H9 (cell line): ENCODE measurements around the gene LYPD1. TPM values are rescaled to one million over a fixed set of nuclear protein-coding genes. Genes with fewer than 3 reads are reported as not detected.

ENCODE experiments used
- DNase-seq: peaks from one replicate; pipeline ENCODE4 v3.0.0-alpha.2; 2017
- H2AFZ ChIP-seq: one replicate; pipeline ENCODE4 v1.6.1; 2013; ENCODE audit warnings: mild to moderate bottlenecking, low read length, control low read depth, moderate library complexity
- H2AK5ac ChIP-seq: 2 replicates; pipeline ENCODE4 v1.6.1; 2013; ENCODE audit warnings: low read length, control low read depth, mixed read lengths; ENCODE audit not compliant: insufficient read length
- H2BK120ac ChIP-seq: one replicate; pipeline ENCODE4 v1.6.1; 2013; ENCODE audit warnings: low read depth, mild to moderate bottlenecking, low read length, control low read depth, inconsistent platforms; ENCODE audit not compliant: poor library complexity, severe bottlenecking
- H2BK12ac ChIP-seq: 2 replicates; pipeline ENCODE4 v1.6.1; 2013; ENCODE audit warnings: low read length, control low read depth, mixed read lengths, low read depth; ENCODE audit not compliant: insufficient read length
- H2BK15ac ChIP-seq: 2 replicates; pipeline ENCODE4 v1.6.1; 2013; ENCODE audit warnings: low read depth, low read length, control low read depth
- H2BK20ac ChIP-seq: one replicate; pipeline ENCODE4 v1.6.1; 2013; ENCODE audit warnings: low read depth, mild to moderate bottlenecking, low read length, control low read depth, inconsistent platforms; ENCODE audit not compliant: poor library complexity, severe bottlenecking
- H2BK5ac ChIP-seq: 2 replicates; pipeline ENCODE4 v1.6.1; 2013; ENCODE audit warnings: low read length, control low read depth, mixed read lengths; ENCODE audit not compliant: insufficient read length
- H3K14ac ChIP-seq: 2 replicates; pipeline ENCODE4 v1.6.1; 2013; ENCODE audit warnings: low read length, control low read depth; ENCODE audit not compliant: insufficient read depth
- H3K18ac ChIP-seq: 2 replicates; pipeline ENCODE4 v1.6.1; 2013; ENCODE audit warnings: low read depth, mild to moderate bottlenecking, mixed read lengths, low read length, control low read depth; ENCODE audit not compliant: insufficient read length
- H3K23ac ChIP-seq: 2 replicates; pipeline ENCODE4 v1.6.1; 2013; ENCODE audit warnings: low read length, control low read depth, mixed read lengths, low read depth; ENCODE audit not compliant: insufficient read length
- H3K23me2 ChIP-seq: 2 replicates; pipeline ENCODE4 v1.6.1; 2013; ENCODE audit warnings: low read depth, mild to moderate bottlenecking, mixed read lengths, low read length, control low read depth; ENCODE audit not compliant: insufficient read length, poor library complexity, severe bottlenecking
- H3K27ac ChIP-seq: 2 replicates; pipeline ENCODE4 v1.5.1; 2013; ENCODE audit warnings: low read length, control low read depth, mixed read lengths, low read depth; ENCODE audit not compliant: insufficient read length
- H3K27me3 ChIP-seq: 2 replicates; pipeline ENCODE4 v1.6.1; 2013; ENCODE audit warnings: low read length, control low read depth, inconsistent platforms; ENCODE audit not compliant: insufficient read depth
- H3K4ac ChIP-seq: 2 replicates; pipeline ENCODE4 v1.6.1; 2013; ENCODE audit warnings: low read depth, mild to moderate bottlenecking, control low read depth, inconsistent platforms, low read length, moderate library complexity
- H3K4me1 ChIP-seq: 2 replicates; pipeline ENCODE4 v1.6.1; 2013; ENCODE audit warnings: low read length, control low read depth, inconsistent platforms; ENCODE audit not compliant: insufficient read depth
- H3K4me2 ChIP-seq: 2 replicates; pipeline ENCODE4 v1.6.1; 2013; ENCODE audit warnings: low read length, control low read depth, mixed read lengths; ENCODE audit not compliant: insufficient read length, insufficient read depth
- H3K56ac ChIP-seq: 2 replicates; pipeline ENCODE4 v1.6.1; 2013; ENCODE audit warnings: low read depth, mild to moderate bottlenecking, mixed read lengths, low read length, control low read depth; ENCODE audit not compliant: insufficient read length
- H3K79me1 ChIP-seq: 2 replicates; pipeline ENCODE4 v1.6.1; 2013; ENCODE audit warnings: low read depth, mild to moderate bottlenecking, moderate library complexity, low read length, control low read depth, inconsistent platforms; ENCODE audit not compliant: insufficient read depth, poor library complexity, severe bottlenecking
- H3K79me2 ChIP-seq: 2 replicates; pipeline ENCODE4 v1.6.1; 2013; ENCODE audit warnings: low read length, control low read depth, inconsistent platforms; ENCODE audit not compliant: insufficient read depth
- H3K9ac ChIP-seq: 2 replicates; pipeline ENCODE4 v1.6.1; 2013; ENCODE audit warnings: low read length, control low read depth, mixed read lengths; ENCODE audit not compliant: insufficient read length; ENCODE audit errors: extremely low read depth
- H3K9me3 ChIP-seq: one replicate; pipeline ENCODE4 v1.6.1; 2013; ENCODE audit warnings: low read depth, low read length, inconsistent platforms; ENCODE audit not compliant: control insufficient read depth
- H3T11ph ChIP-seq: one replicate; pipeline ENCODE4 v1.6.1; 2013; ENCODE audit warnings: mild to moderate bottlenecking, low read length, control low read depth, inconsistent platforms
- H4K20me1 ChIP-seq: one replicate; pipeline ENCODE4 v1.6.1; 2013; ENCODE audit not compliant: control insufficient read depth, insufficient read length, insufficient read depth
- H4K5ac ChIP-seq: 2 replicates; pipeline ENCODE4 v1.6.1; 2013; ENCODE audit warnings: low read depth, mild to moderate bottlenecking, mixed read lengths, low read length, control low read depth; ENCODE audit not compliant: insufficient read length
- H4K8ac ChIP-seq: replicated peaks from 2 replicates; pipeline ENCODE4 v1.6.1; 2013; ENCODE audit warnings: low read length, control low read depth, mixed read lengths, low read depth; ENCODE audit not compliant: insufficient read length
- H4K91ac ChIP-seq: 2 replicates; pipeline ENCODE4 v1.6.1; 2013; ENCODE audit warnings: low read depth, mild to moderate bottlenecking, moderate library complexity, mixed read lengths, low read length, control low read depth; ENCODE audit not compliant: insufficient read length
- H3K27ac Mint-ChIP-seq, 3 experiments: 2 replicates in 2 of 3; 3 replicates in 1 of 3; pipeline ENCODE4 v1.8.0; 2020 to 2021; ENCODE audit warnings: mixed read lengths in 3 of 3, mild to moderate bottlenecking in 1 of 3, moderate library complexity in 1 of 3
- H3K27me3 Mint-ChIP-seq: 2 replicates; pipeline ENCODE4 v1.8.0; 2021; ENCODE audit warnings: low read depth, mild to moderate bottlenecking, moderate library complexity, mixed read lengths
- H3K36me3 Mint-ChIP-seq, 3 experiments: 2 replicates in 2 of 3; 3 replicates in 1 of 3; pipeline ENCODE4 v1.8.0; 2020 to 2021; ENCODE audit warnings: low read depth in 3 of 3, mixed read lengths in 3 of 3; ENCODE audit not compliant: insufficient read depth in 1 of 3
- H3K4me1 Mint-ChIP-seq, 2 experiments: 2 replicates each; pipeline ENCODE4 v1.8.0; 2020; ENCODE audit warnings: mixed read lengths in 2 of 2
- H3K4me3 Mint-ChIP-seq, 2 experiments: 2 replicates in 1 of 2; 3 replicates in 1 of 2; pipeline ENCODE4 v1.8.0; 2020 to 2021; ENCODE audit warnings: mild to moderate bottlenecking in 2 of 2, mixed read lengths in 2 of 2, moderate library complexity in 1 of 2
- H3K9me3 Mint-ChIP-seq, 2 experiments: 2 replicates in 1 of 2; 3 replicates in 1 of 2; pipeline ENCODE4 v1.8.0; 2020; ENCODE audit warnings: mild to moderate bottlenecking in 2 of 2, mixed read lengths in 2 of 2, moderate library complexity in 1 of 2
- WGBS: extraction: QIAGEN DNeasy Blood & Tissue Kit; methylation state at CpG from one replicate; pipeline ENCODE4 v1.1.7; 2013; ENCODE audit warnings: missing lambda C conversion rate, low lambda C conversion rate, mixed read lengths; ENCODE audit not compliant: insufficient read length; ENCODE audit errors: extremely low coverage; 5-methylcytosine and 5-hydroxymethylcytosine counted together
- total RNA-seq: library from RNA; stranded (reverse); gene quantifications from 2 replicates; pipeline ENCODE4 v1.2.1, GENCODE V29; 2021
- TF ChIP-seq, protein P1 (sequence below): fragments of 200-600 bp; sonication (generic); conservative IDR thresholded peaks from 3 replicates; pipeline ENCODE4 v1.8.0; 2021; ENCODE audit warnings: antibody characterized with exemption, mild to moderate bottlenecking

LYPD1 gene
- total RNA-seq, 1 experiment from 2014 or later = 10.6 TPM

GRCh38 chr2:132618734-132619133 lies 51.3 kb downstream of the LYPD1 start:
- Histone ChIP-seq H3K9me3 (no peaks in the 10 kb centered on the region), H2AK5ac (no peak overlapping the region), H3K4me1 (peaks cover 6% of the 10 kb centered on the region; the same call in 1 of the 2 replicates), H2AFZ (no peak overlapping the region), H3K56ac (no peak overlapping the region), H3K4me2 (no peak overlapping the region), H3K27me3 (no peaks in the 10 kb centered on the region), H2BK20ac (no peak overlapping the region), H3K27ac (no peak overlapping the region), H2BK120ac (no peak overlapping the region), H3K23me2 (no peaks in the 10 kb centered on the region), H3K14ac (no peak overlapping the region), H4K5ac (no peak overlapping the region), H2BK15ac (no peak overlapping the region), H3K79me2 (no peaks in the 10 kb centered on the region), H3T11ph (no peak overlapping the region), H3K23ac (no peak overlapping the region), H3K4ac (no peak overlapping the region), H4K91ac (no peak overlapping the region), H3K9ac (no peak overlapping the region), H3K79me1 (no peaks in the 10 kb centered on the region), H4K20me1 (no peaks in the 10 kb centered on the region), H3K18ac (no peak overlapping the region), H2BK5ac (no peak overlapping the region), H4K8ac (no peak overlapping the region), H2BK12ac (no peak overlapping the region)
- H3K9me3 Mint-ChIP-seq = no peaks in the 10 kb centered on the region
- no peak for DNase-seq
- H3K4me1 Mint-ChIP-seq = peaks cover 18 to 31% of the 10 kb centered on the region in 2 experiments
- TF ChIP-seq, protein P1, sequence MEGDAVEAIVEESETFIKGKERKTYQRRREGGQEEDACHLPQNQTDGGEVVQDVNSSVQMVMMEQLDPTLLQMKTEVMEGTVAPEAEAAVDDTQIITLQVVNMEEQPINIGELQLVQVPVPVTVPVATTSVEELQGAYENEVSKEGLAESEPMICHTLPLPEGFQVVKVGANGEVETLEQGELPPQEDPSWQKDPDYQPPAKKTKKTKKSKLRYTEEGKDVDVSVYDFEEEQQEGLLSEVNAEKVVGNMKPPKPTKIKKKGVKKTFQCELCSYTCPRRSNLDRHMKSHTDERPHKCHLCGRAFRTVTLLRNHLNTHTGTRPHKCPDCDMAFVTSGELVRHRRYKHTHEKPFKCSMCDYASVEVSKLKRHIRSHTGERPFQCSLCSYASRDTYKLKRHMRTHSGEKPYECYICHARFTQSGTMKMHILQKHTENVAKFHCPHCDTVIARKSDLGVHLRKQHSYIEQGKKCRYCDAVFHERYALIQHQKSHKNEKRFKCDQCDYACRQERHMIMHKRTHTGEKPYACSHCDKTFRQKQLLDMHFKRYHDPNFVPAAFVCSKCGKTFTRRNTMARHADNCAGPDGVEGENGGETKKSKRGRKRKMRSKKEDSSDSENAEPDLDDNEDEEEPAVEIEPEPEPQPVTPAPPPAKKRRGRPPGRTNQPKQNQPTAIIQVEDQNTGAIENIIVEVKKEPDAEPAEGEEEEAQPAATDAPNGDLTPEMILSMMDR = no peak
- H3K4me3 Mint-ChIP-seq = no peak overlapping the region
- H3K27ac Mint-ChIP-seq = no peak overlapping the region
- no peaks in the 10 kb centered on the region; a peak in 1 of 7 replicates for H3K36me3 Mint-ChIP-seq
- no CpG with 5 or more reads among the region's 7 CpGs for WGBS
- no peaks in the 10 kb centered on the region for H3K27me3 Mint-ChIP-seq
